ENCODE measurements around the gene RNF180. TPM values are rescaled to one million over a fixed set of nuclear protein-coding genes. Genes with fewer than 3 reads are reported as not detected.

RNF180 gene, protein sequence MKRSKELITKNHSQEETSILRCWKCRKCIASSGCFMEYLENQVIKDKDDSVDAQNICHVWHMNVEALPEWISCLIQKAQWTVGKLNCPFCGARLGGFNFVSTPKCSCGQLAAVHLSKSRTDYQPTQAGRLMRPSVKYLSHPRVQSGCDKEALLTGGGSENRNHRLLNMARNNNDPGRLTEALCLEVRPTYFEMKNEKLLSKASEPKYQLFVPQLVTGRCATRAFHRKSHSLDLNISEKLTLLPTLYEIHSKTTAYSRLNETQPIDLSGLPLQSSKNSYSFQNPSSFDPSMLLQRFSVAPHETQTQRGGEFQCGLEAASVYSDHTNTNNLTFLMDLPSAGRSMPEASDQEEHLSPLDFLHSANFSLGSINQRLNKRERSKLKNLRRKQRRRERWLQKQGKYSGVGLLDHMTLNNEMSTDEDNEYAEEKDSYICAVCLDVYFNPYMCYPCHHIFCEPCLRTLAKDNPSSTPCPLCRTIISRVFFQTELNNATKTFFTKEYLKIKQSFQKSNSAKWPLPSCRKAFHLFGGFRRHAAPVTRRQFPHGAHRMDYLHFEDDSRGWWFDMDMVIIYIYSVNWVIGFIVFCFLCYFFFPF
- 78.9 TPM for total RNA-seq

DNA sequence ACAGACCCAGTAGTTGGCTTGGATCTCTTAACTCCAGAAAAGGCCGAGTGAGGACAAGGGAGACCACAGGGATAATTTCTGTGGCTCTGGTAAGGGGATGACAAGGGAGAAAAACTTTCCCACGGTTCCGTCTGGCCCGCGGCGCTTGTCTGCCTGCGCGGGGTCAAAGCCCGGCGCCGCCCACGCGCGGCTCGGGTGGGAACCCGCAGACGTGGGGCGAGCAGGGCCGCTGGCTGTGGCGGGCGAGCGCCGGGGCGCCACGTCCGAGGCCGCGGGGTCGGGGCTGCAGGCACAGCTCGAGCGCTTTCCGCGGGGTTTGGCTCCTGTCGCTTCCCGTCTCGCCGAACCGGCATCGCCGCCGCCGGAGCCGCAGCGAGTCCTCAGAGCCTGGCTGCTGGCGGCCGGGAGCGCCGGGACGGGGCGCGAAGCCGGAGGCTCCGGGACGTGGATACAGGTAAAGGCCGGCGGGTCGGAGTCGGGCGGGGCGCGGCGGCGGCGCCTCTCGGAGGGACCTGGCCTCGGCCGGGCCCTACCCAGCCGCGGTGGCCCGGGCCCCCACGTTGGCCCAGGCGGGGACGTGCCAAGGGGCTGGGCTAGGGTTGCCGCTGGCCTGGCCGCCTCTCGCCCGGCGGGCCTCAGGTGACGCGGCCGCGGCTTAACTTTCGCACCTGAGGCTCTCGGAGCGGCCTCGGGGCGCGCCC is at the start of gene RNF180:
RNF180 (plus strand) TSS at position 344 of the 701 bp plus-strand sequence. CDS start 34,965 bp downstream, outside the sequence.

Other genes with a start within 250 kb of the RNF180 start
- 18.5 TPM for gene HTR1A, start 203.4 kb upstream of the RNF180 start, total RNA-seq

All from parietal lobe (tissue), 1 donor.